Panc1 (cell line): ENCODE measurements around the gene GCH1. TPM values are rescaled to one million over a fixed set of nuclear protein-coding genes. Genes with fewer than 3 reads are reported as not detected.
A peak's percentile ranks its signal among the peaks of the same experiment; 100 is the strongest.

Experiments
- ATAC-seq: fragments of 200-7000 bp; cut with Tn5 transposase; 2 replicates; pipeline ENCODE4 v1.9.1; 2020; ENCODE audit warnings: mild to moderate bottlenecking, moderate library complexity
- BruUV-seq: library from RNA; stranded (reverse); fragments of 400-500 nt; replicated peaks from 2 replicates; lab custom pipeline; 2021; lab: Mats Ljungman, UMichigan
- CTCF ChIA-PET: fragments of 300-600 bp; sonication (Branson Sonifier 250); formaldehyde crosslinking; loops from one replicate; lab custom pipeline; 2022; ENCODE audit warnings: antibody characterized with exemption; lab: Charles Lee
- POLR2A ChIA-PET: fragments of 300-600 bp; sonication (Branson Sonifier 250); formaldehyde crosslinking; loops from one replicate; lab custom pipeline; 2022; ENCODE audit warnings: antibody characterized with exemption; lab: Charles Lee
- DNase-seq: peaks from one replicate; pipeline ENCODE4 v3.0.0-alpha.2; 2010; ENCODE audit warnings: low read depth, low spot score
- H3K27ac ChIP-seq: 2 replicates; pipeline ENCODE4 v1.5.1; 2011; ENCODE audit warnings: mild to moderate bottlenecking, low read length, inconsistent platforms
- H3K27me3 ChIP-seq: fragments of 200-500 bp; sonication (Bioruptor generic); 2 replicates; pipeline ENCODE4 v1.6.0; 2014; ENCODE audit warnings: low read length, inconsistent platforms; ENCODE audit not compliant: control insufficient read depth, insufficient read depth
- H3K36me3 ChIP-seq: fragments of 200-500 bp; sonication (Bioruptor generic); 2 replicates; pipeline ENCODE4 v1.5.1; 2014; ENCODE audit warnings: inconsistent platforms, mild to moderate bottlenecking, low read length, moderate library complexity; ENCODE audit not compliant: control insufficient read depth, insufficient read depth
- H3K4me1 ChIP-seq: 2 replicates; pipeline ENCODE4 v1.5.1; 2011; ENCODE audit warnings: inconsistent platforms, mild to moderate bottlenecking, low read length, moderate library complexity; ENCODE audit not compliant: control insufficient read depth, insufficient read depth
- H3K4me3 ChIP-seq, 2 experiments: 2 replicates each; pipeline ENCODE4 v1.5.1; 2011 to 2012; ENCODE audit warnings: low read depth in 2 of 2, low read length in 2 of 2, mild to moderate bottlenecking in 2 of 2, inconsistent platforms in 1 of 2, moderate library complexity in 1 of 2
- H3K9me3 ChIP-seq: fragments of 200-500 bp; sonication (Bioruptor generic); 2 replicates; pipeline ENCODE4 v1.5.1; 2014; ENCODE audit warnings: low read depth, mild to moderate bottlenecking, inconsistent platforms, low read length, moderate library complexity; ENCODE audit not compliant: control insufficient read depth, insufficient read depth
- CTCF ChIP-seq: fragments of 450-650 bp; IDR thresholded peaks from 2 replicates; pipeline ENCODE4 v1.5.1; 2017; ENCODE audit warnings: mild to moderate bottlenecking
- POLR2AphosphoS5 ChIP-seq: IDR thresholded peaks from 2 replicates; pipeline ENCODE4 v1.6.1; 2012; ENCODE audit warnings: mild to moderate bottlenecking, low read depth, low read length, moderate library complexity
- REST ChIP-seq, 2 experiments: IDR thresholded peaks; 2 replicates each; pipeline ENCODE4 v1.6.1; 2011 to 2012; ENCODE audit warnings: low read depth in 2 of 2, control low read depth in 1 of 2, low read length in 1 of 2, mild to moderate bottlenecking in 1 of 2, moderate library complexity in 1 of 2; ENCODE audit not compliant: insufficient read depth in 1 of 2
- SIN3A ChIP-seq: IDR thresholded peaks from 2 replicates; pipeline ENCODE4 v1.6.1; 2012; ENCODE audit warnings: low read depth, mild to moderate bottlenecking, low read length, moderate library complexity, borderline replicate concordance; ENCODE audit not compliant: insufficient read depth
- TCF7L2 ChIP-seq: IDR thresholded peaks from 2 replicates; pipeline ENCODE4 v1.6.1; 2011; ENCODE audit warnings: mild to moderate bottlenecking, low read depth, low read length, inconsistent platforms
- in situ Hi-C: cut with HindIII; loops from 2 replicates; pipeline ENCODE4 v1.10.0; 2016; ENCODE audit warnings: low sequenced_read_pairs, low pct_unique_long_range_greater_than_20kb
- intact Hi-C: fragments of 100-400 bp; cut with micrococcal nuclease; formaldehyde crosslinking; loops from one replicate; pipeline ENCODE4 v1.10.0; 2022; ENCODE audit not compliant: unreplicated experiment
- total RNA-seq: library from RNA; stranded (reverse); gene quantifications from one replicate; pipeline ENCODE4 v1.2.1, GENCODE V29; 2021; ENCODE audit not compliant: unreplicated experiment

Gene GCH1
- total RNA-seq, 1 experiment from 2014 or later, result 3.6 TPM

- Histone ChIP-seq H3K4me1 (no peaks in the 10 kb centered on the region), H3K4me3 (peak overlapping the region; percentile 35 to 57), H3K36me3 (no peaks in the 10 kb centered on the region), H3K27ac (peak overlapping the region; percentile 65), H3K9me3 (no peaks in the 10 kb centered on the region), H3K27me3 (no peaks in the 10 kb centered on the region)
- ChIA-PET POLR2A (no interaction called here), CTCF (interaction anchor here (0.7 kb wide), 1 partner anchor 14 kb away, joined by 4 read pairs; no protein-coding TSS in a partner anchor)
- in situ Hi-C loops, result no loop called here
- no TSS peak for BruUV-seq
- TF ChIP-seq CTCF (no peak), SIN3A (no peak), TCF7L2 (no peak), POLR2AphosphoS5 (no peak), REST (IDR thresholded peaks at IDR 0.05; ENCODE audit: insufficient read depth in 1 of 2, low read depth in 2 of 2, low read length in 1 of 2) (no peak)
- ATAC-seq (peak; percentile 86), DNase-seq (no peak)
- intact Hi-C loops, result no loop called here
Measured at GRCh38 chr14:54881761-54882401, 20.7 kb downstream of the GCH1 start.

GRCh38 chr14:54881235-54881760 lies 21.3 kb downstream of the GCH1 start:
- TF ChIP-seq REST (IDR thresholded peaks at IDR 0.05; ENCODE audit: insufficient read depth in 1 of 2, low read depth in 2 of 2, low read length in 1 of 2) (no peak), SIN3A (no peak), POLR2AphosphoS5 (no peak), TCF7L2 (no peak), CTCF (no peak)
- no peaks in the 10 kb centered on the region for H3K4me1 ChIP-seq
- POLR2A ChIA-PET, result interaction anchor here (0.6 kb wide), 1 partner anchor 52 kb away, joined by 7 read pairs; no protein-coding TSS in a partner anchor
- CTCF ChIA-PET, result no interaction called here
- peak overlapping the region; percentile 65 for H3K27ac ChIP-seq
- DNase-seq (no peak), ATAC-seq (peak; percentile 69)
- H3K9me3 ChIP-seq, result no peaks in the 10 kb centered on the region
- in situ Hi-C loops (no loop called here), intact Hi-C loops (no loop called here)
- H3K36me3 ChIP-seq, result no peaks in the 10 kb centered on the region
- H3K27me3 ChIP-seq, result no peaks in the 10 kb centered on the region
- H3K4me3 ChIP-seq, result peak overlapping the region; percentile 35 to 57
- no TSS peak for BruUV-seq
